NT2/D1 (cell line): ENCODE measurements around the gene CCDC15.

Experiments
- DNase-seq: peaks from one replicate; pipeline ENCODE4 v3.0.0-alpha.2; 2011; ENCODE audit warnings: low read depth, low spot score
- H3K27me3 ChIP-seq: 2 replicates; pipeline ENCODE4 v1.6.0; 2011; ENCODE audit warnings: mild to moderate bottlenecking; ENCODE audit not compliant: insufficient read length, insufficient read depth
- H3K36me3 ChIP-seq: 2 replicates; pipeline ENCODE4 v1.6.1; 2011; ENCODE audit warnings: mild to moderate bottlenecking, low read length, mixed read lengths; ENCODE audit not compliant: insufficient read depth, insufficient read length
- H3K4me1 ChIP-seq: 2 replicates; pipeline ENCODE4 v1.5.1; 2011; ENCODE audit not compliant: insufficient read depth, insufficient read length
- H3K4me3 ChIP-seq: 2 replicates; pipeline ENCODE4 v1.5.1; 2011; ENCODE audit warnings: low read depth; ENCODE audit not compliant: insufficient read length
- H3K9ac ChIP-seq: 2 replicates; pipeline ENCODE4 v1.6.0; 2011; ENCODE audit warnings: low read depth; ENCODE audit not compliant: insufficient read length
- H3K9me3 ChIP-seq: 2 replicates; pipeline ENCODE4 v1.5.1; 2011; ENCODE audit warnings: mild to moderate bottlenecking, low read length; ENCODE audit not compliant: insufficient read depth
- SUZ12 ChIP-seq: IDR thresholded peaks from 2 replicates; pipeline ENCODE4 v1.6.1; 2011; ENCODE audit not compliant: insufficient read length, insufficient read depth; ENCODE audit errors: extremely low read depth
- YY1 ChIP-seq: IDR thresholded peaks from 2 replicates; pipeline ENCODE4 v1.6.1; 2011; ENCODE audit not compliant: insufficient read length, insufficient read depth
- ZNF274 ChIP-seq: IDR thresholded peaks from 2 replicates; pipeline ENCODE4 v1.6.1; 2011; ENCODE audit warnings: mild to moderate bottlenecking, low read depth, low read length

CCDC15 gene

GRCh38 chr11:125061281-125061680, 107.3 kb downstream of the CCDC15 start:
- Histone ChIP-seq H3K4me1 (no peaks in the 10 kb centered on the region), H3K9me3 (no peaks in the 10 kb centered on the region), H3K4me3 (no peak overlapping the region), H3K9ac (no peak overlapping the region), H3K27me3 (peaks cover 43% of the 10 kb centered on the region), H3K36me3 (no peaks in the 10 kb centered on the region)
- no peak for TF ChIP-seq YY1
- no peak for TF ChIP-seq SUZ12
- TF ChIP-seq ZNF274 = no peak
- no peak for DNase-seq

- no peaks in the 10 kb centered on the region for H3K4me1 ChIP-seq
- no peak for DNase-seq
- peak overlapping the region; percentile 77 for H3K9ac ChIP-seq
- TF ChIP-seq SUZ12 = no peak
- peak overlapping the region; percentile 53 for H3K4me3 ChIP-seq
- H3K36me3 ChIP-seq = no peaks in the 10 kb centered on the region
- no peaks in the 10 kb centered on the region for H3K9me3 ChIP-seq
- peaks cover 43% of the 10 kb centered on the region for H3K27me3 ChIP-seq
These were observed 108.4 kb downstream of the CCDC15 start for GRCh38 chr11:125062218-125062930.

GRCh38 chr11:125062931-125063428, 109.0 kb downstream of the CCDC15 start, which contains the start of gene SLC37A2:
Gene SLC37A2, plus strand, starts transcription at chr11:125063305. Its CDS starts 63 bp downstream, at chr11:125063368.
- Histone ChIP-seq H3K9me3 (no peaks in the 10 kb centered on the region), H3K36me3 (no peaks in the 10 kb centered on the region), H3K4me1 (no peaks in the 10 kb centered on the region), H3K4me3 (peak within 1 kb of the TSS; percentile 53), H3K27me3 (peaks cover 43% of the 10 kb centered on the region), H3K9ac (peak within 1 kb of the TSS; percentile 77)
- TF ChIP-seq ZNF274 = no peak
- TF ChIP-seq YY1 = no peak
- TF ChIP-seq SUZ12 = no peak
- DNase-seq = peak; percentile 36

GRCh38 chr11:125063429-125064043, 109.5 kb downstream of the CCDC15 start:
- Histone ChIP-seq H3K4me1 (no peaks in the 10 kb centered on the region), H3K9me3 (no peaks in the 10 kb centered on the region), H3K4me3 (peak overlapping the region; percentile 53), H3K36me3 (no peaks in the 10 kb centered on the region), H3K27me3 (peaks cover 43% of the 10 kb centered on the region), H3K9ac (peak overlapping the region; percentile 77)
- no peak for TF ChIP-seq YY1
- no peak for TF ChIP-seq ZNF274
- no peak for TF ChIP-seq SUZ12
- peak; percentile 13 for DNase-seq

GRCh38 chr11:125064070-125064469, 110.1 kb downstream of the CCDC15 start:
- H3K9me3 ChIP-seq = no peaks in the 10 kb centered on the region
- H3K9ac ChIP-seq = peak overlapping the region; percentile 77
- peaks cover 43% of the 10 kb centered on the region for H3K27me3 ChIP-seq
- no peak for DNase-seq
- H3K4me1 ChIP-seq = no peaks in the 10 kb centered on the region
- H3K4me3 ChIP-seq = peak overlapping the region; percentile 53
- H3K36me3 ChIP-seq = no peaks in the 10 kb centered on the region
- TF ChIP-seq YY1 (no peak), SUZ12 (no peak), ZNF274 (no peak)

- no peak for DNase-seq
- H3K4me3 ChIP-seq = no peak overlapping the region
- H3K9me3 ChIP-seq = no peaks in the 10 kb centered on the region
- no peaks in the 10 kb centered on the region for H3K36me3 ChIP-seq
- peaks cover 5% of the 10 kb centered on the region for H3K4me1 ChIP-seq
- no peak for TF ChIP-seq ZNF274
- peaks cover 23% of the 10 kb centered on the region for H3K27me3 ChIP-seq
- H3K9ac ChIP-seq = no peak overlapping the region
These were observed 114.4 kb downstream of the CCDC15 start for GRCh38 chr11:125068368-125068767.

- H3K9me3 ChIP-seq = no peaks in the 10 kb centered on the region
- no peak overlapping the region for H3K9ac ChIP-seq
- peaks cover 5% of the 10 kb centered on the region for H3K4me1 ChIP-seq
- H3K36me3 ChIP-seq = no peaks in the 10 kb centered on the region
- peaks cover 17% of the 10 kb centered on the region for H3K27me3 ChIP-seq
- H3K4me3 ChIP-seq = no peak overlapping the region
- TF ChIP-seq SUZ12 (no peak), ZNF274 (no peak), YY1 (no peak)
- DNase-seq = no peak
These were observed 115.0 kb downstream of the CCDC15 start for GRCh38 chr11:125069008-125069407.
